ENCODE results near the gene EIF4EBP2. TPM values are rescaled to one million over a fixed set of nuclear protein-coding genes. Genes with fewer than 3 reads are reported as not detected.

Gene EIF4EBP2
- total RNA-seq, 1 donor from 2014 or later = 137 TPM

DNA sequence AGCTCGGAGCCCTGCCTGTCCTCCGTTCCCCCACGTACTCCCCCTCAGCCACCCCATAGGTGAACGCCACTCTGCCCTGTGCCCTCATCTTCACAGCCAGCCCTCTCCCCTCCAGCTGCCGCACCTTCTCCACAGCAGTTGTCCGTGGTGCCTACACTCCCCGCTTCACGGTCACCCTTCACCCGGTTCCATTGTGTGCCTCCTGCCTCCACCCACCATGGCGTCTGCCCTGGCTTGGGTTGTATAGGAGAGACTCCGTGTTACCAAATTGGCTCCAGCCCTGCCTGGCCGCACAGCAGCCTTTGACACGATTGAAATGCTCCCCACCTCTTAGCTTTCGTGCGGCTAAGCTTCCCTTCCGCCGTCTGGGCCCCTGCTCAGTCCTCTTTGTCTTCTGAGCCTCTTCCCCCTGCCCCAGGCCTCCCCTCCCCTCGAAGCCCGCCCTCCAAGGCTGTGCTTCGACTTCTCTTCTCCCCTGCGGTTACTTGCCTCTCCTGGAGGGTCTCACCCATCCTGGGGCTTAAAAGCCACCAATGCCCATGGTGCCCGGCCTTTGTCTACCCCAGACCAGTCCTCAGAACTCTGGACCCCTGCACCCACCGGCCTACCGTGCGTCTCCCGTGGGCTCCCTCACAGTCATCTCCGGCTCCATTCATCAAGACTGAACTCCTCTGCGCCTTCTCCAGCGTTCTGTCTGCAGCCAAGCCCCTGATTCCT is 56.0 kb downstream of the EIF4EBP2 start:
- no peak for DNase-seq (ENCODE audit: low spot score)

DNA sequence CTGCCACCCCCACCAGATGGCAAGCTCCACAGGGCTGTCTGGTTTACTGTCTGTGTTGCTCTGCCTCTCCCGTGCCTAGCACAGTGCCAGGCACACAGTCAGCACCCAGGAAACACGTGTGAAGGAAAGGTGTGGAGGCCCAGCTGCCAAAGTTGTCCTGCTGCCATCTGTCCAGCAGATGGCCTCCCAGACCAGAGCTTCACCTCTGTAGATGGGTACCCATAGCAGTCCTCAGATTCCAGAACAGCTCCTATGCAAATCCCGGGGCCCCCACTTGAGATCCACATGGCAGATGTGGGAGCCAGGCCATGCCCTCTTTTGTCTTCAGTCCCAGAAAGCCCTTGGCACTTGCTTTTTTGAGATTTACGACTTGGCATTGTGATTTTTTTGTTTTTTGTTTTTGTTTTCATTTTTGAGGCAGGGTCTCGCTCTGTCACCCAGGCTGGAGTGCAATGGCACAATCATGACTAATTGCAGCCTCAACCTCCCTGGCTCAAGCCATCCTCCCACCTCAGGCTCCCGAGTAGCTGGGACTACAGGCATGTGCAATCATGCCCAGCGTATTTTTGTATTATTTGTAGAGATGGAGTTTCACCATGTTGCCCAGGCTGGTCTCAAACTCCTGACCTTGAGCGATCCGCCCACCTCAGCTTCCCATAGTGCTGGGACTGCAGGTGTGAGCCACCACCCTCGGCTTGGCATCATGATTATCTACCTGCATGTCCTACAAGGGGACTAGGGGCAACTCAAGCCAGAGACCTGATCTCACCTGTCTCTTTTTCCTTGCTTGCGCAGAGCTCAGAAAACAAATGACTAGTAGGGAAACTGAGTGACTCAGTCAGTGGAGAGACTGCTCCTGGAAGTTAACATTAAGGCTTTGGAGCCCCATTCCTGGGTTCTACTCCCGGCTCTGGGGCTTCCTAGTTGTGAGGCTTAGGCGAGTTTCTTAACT is 57.7 kb downstream of the EIF4EBP2 start:
- no peak for DNase-seq (ENCODE audit: low spot score)

DNA sequence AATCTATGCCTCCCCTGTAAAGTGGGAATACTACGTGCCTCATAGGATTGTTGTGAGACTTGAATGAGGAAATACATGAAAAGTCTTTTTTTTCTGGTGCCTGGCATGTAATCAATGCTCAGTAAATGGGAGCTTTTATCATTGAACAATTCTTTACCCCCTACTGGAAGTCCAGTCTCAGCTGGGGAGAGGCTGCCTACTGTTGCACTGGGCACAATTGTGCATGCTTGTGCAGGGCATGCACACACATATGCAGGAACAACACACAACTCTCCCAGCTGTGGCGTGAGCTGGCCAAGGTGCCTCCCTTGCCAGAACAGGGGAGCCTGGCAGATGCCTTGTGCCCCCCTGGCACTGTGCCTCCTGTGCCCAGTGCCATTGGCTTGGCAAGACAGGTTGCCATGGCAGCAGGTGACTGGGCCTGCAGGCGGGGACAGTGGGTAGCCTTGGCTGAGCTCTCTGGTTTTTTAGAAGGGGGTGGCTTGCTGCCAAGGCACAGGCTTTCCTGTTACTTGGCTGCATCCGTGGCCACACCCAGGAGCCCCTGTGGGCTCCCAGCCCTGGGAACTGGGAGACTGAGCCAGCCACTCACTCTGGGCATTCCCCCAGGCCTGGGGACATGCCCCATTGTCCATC is 58.5 kb downstream of the EIF4EBP2 start:
- DNase-seq (ENCODE audit: low spot score) = no peak

DNA sequence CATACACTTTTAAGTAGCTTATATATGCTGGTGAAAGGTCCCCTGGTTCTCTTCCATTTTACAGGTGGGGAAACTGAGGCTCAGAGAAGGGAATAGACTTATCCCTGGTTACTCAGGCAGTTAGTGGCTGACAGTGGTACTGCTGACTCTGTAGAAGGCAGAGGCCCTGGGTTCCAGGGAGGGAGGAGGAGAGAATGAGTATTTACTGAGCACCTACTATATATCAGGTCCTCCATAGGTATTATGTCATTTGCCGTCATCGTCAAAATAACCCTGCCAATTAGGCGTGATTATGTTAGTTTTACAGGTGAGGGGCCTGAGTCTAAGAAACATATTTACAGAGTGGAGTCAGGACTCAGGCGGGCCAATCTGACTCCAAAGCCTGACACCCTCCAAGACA is 61.3 kb downstream of the EIF4EBP2 start:
- no peak for DNase-seq (ENCODE audit: low spot score)

DNA sequence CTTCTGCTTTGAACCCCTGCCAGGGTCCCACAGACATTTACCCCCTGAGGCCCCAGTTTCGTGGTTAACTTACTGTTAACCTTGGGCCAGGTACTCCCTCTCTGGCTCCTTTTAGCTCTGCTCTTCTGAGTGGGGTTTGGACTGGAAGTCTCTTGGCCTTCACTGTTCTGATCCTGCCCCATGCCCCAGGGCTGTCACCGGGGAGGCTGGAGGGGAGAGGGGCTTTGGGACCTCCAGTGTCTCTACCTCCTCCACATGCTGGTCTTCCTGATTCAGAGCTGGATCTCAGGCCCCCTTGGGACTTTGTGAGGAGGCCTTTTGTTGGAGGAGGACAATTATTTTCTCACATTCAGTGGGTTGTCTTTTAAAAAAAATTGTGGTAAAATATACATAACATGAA is 61.9 kb downstream of the EIF4EBP2 start:
- DNase-seq (ENCODE audit: low spot score) = no peak

DNA sequence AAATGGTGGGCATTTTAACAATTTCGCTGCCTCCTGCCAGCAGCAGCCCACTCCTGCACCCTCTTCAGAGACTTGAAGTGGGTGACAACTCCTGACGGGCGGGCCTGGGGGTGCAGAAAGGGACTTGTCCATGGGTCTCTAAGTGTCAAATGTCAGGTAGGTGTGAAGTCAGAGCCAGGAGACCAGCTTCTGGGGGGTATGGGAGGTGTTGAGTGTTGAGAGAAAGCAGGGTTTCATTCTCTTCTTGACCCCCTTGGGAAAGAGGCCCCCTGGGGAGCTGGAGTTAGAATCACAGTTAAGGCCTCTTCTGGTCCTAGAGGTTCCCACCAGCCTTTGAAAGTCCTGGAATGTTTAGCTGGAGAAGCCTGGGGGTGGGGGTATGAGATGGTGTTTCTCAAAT is 63.0 kb downstream of the EIF4EBP2 start:
- DNase-seq (ENCODE audit: low spot score) = no peak

DNA sequence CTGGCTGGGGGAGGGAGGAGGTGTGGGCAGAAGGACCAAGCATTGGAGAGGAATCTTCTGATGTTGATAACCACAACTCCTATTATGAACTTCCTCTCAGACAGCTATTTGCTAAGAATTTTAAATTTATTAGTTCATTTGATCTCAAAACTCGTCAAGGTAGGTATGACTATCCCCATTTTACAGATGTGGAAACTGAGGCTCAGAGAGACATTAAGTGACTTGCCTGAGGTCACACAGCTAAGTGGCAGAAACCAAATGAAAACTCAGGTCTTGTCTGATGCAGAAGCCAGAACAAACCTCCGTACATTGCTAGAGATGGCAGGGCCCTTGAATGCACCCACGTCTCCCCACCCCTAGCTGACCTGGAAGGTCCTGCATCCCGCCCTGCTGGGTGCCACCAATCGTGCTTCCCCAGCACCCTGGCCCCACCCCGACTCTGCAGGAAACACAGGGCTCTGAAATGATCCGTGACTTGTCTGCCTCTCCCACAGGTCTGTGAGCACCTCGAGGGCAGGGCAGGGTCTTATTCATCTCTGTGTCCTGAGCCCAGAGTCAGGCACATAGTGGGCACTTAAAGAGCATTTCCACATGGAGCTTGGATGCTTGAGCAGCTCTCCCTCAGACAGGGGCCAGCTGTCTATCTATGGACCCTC is 69.0 kb downstream of the EIF4EBP2 start:
- no peak for DNase-seq (ENCODE audit: low spot score)

DNA sequence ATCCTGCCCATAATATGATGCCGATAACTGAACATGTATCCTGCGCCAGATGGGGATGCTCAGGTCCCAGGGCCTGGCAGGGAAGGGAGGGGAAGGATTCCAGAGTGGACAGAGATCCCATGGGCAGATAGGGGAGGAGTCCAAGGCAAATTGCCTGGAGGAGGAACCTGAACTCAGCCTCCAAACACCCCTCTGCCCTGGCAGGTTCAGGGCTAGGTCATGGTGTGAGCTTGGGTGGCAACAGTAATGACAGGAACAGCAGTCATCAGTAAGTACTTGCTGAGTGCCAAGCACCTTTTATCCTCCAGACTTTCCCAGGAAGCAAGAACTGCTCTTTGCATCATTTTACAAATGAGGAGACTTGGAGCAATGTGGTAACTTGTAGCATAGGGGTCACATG is 70.8 kb downstream of the EIF4EBP2 start:
- DNase-seq (ENCODE audit: low spot score) = no peak

DNA sequence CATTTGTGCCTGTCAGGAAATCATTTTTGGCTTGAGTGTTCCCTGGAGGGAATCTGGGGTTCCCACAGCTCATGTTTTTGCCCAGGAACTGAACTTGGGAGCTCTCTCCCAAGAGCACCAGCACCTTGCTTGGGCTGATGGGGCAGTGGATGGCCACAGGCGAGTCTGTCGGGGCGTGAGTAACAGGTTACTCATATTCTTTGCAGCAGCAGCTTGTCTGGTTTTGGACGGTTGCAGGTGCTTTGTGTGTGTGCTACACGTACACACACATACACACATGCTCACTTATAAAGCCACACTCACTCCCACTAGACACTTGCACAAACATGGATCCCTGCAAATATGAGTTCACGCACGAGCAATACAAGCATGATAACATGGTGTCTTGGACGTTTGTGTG is 71.7 kb downstream of the EIF4EBP2 start:
- no peak for DNase-seq (ENCODE audit: low spot score)

DNA sequence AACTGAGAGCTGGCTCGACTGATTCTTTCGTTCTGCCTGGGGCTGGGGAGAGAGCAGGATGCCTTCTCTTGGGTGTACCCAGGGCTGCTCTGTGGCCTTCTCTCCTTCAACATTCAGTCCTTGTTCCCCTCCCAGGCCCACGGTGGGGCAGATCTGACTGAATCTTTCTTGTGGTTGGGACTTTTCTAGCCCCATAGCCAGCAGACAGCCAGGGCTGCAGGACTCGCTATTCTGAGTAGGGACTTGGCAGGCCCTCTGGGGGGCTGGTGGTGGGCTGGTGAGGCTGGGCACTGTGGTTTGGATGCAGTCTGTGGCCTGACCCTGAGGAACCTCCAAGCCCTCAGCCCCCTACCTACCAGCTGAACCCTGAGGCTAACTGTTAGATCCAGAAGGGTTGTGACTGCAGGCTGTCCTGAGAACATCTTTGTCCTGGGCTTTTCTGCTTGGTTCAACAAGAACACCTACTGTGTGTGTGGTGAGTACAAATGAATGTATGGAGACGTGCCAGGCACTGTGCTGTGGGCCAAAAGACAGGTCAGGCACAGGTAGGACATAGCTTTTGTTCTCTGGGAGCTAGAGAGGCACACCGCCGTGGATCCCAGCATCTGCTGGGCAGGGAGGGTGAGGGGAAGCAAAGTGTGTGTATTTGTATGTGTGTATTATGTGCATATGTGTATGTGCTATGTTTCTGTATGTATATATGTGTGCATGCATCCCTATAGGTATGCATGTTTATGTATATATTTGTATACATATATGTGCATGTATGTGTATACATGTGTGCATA is 72.5 kb downstream of the EIF4EBP2 start:
- DNase-seq (ENCODE audit: low spot score) = no peak

DNA sequence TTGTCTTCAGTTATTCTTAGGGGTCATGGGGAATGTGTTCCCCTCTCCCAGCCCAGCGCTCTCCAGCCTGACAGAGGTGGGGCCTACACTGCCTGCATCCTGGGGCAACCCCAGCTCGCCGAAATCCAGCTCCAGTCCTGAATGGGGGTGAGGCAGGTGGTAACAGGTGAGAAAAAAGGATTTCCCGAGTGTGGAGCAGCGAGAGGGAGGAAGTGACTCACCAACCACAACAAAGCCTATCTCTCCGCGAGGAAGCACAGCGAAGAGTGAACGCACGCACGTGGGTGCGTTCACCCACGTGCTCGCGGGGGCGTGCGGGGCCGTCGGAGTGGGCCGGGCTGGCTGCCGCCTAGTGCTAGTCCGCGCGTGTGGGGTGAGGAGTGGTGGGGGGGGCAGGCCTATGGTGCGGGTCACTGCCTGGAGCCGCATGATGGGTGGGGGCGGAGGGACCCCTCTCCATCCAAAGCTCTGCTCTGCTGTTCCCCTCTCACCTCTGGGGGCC is 73.8 kb downstream of the EIF4EBP2 start:
- no peak for DNase-seq (ENCODE audit: low spot score)

Other genes starting within 250 kb of the EIF4EBP2 start
- gene SAR1A, start 233.6 kb upstream of the EIF4EBP2 start, total RNA-seq = 293 TPM
- gene PPA1, start 170.7 kb upstream of the EIF4EBP2 start, total RNA-seq = 338 TPM
- not detected for gene NPFFR1, start 120.1 kb upstream of the EIF4EBP2 start, total RNA-seq
- 1.9 TPM for gene LRRC20, start 21.5 kb upstream of the EIF4EBP2 start, total RNA-seq
- gene NODAL, start 37.5 kb downstream of the EIF4EBP2 start, total RNA-seq = not detected
- 7.6 TPM for gene PALD1, start 74.6 kb downstream of the EIF4EBP2 start, total RNA-seq
- gene PRF1, start 198.6 kb downstream of the EIF4EBP2 start, total RNA-seq = 4.0 TPM

All from mesenteric fat pad (tissue), 1 donor.